Keratinocyte (primary cell): ENCODE results near the gene CLCN2.

ENCODE experiments used
- CTCF ChIP-seq, 3 experiments: IDR thresholded peaks in 1 of 3; conservative IDR thresholded peaks in 1 of 3; optimal IDR thresholded peaks in 1 of 3; 2 replicates in 2 of 3; 3 replicates in 1 of 3; pipeline versions ENCODE3 to v1.5.1; 2011; ENCODE audit warnings: low read length in 3 of 3, mild to moderate bottlenecking in 3 of 3, moderate library complexity in 2 of 3, control low read depth in 1 of 3, inconsistent platforms in 1 of 3; ENCODE audit not compliant: insufficient read depth in 2 of 3; ENCODE audit errors: extremely low read depth in 1 of 3
- EZH2 ChIP-seq: IDR thresholded peaks from one replicate; pipeline ENCODE4 v1.6.1; 2012; ENCODE audit warnings: inconsistent platforms, mild to moderate bottlenecking, low read length, moderate library complexity

- TF ChIP-seq CTCF (optimal IDR thresholded peaks at IDR 0.05 in 1 of 3, IDR thresholded peaks at IDR 0.05 in 1 of 3, conservative IDR thresholded peaks at IDR 0.05 in 1 of 3; ENCODE audit: extremely low read depth in 1 of 3, insufficient read depth in 2 of 3, low read length in 3 of 3) = no peak
- TF ChIP-seq EZH2 = no peak
These were observed 27.5 kb upstream of the CLCN2 start for GRCh38 chr3:184388936-184389230.
